Measurements from ENCODE around the gene PRPH. TPM values are rescaled to one million over a fixed set of nuclear protein-coding genes. Genes with fewer than 3 reads are reported as not detected.
"Not testable (repeated sequence)": the region's sequence is repeated elsewhere in the genome, so short reads cannot be mapped to it uniquely, and the experiment has no call there.

Gene PRPH
- total RNA-seq, 4 donors from 2014 or later = 4.7 to 5.6 TPM; not detected in 2

DNA sequence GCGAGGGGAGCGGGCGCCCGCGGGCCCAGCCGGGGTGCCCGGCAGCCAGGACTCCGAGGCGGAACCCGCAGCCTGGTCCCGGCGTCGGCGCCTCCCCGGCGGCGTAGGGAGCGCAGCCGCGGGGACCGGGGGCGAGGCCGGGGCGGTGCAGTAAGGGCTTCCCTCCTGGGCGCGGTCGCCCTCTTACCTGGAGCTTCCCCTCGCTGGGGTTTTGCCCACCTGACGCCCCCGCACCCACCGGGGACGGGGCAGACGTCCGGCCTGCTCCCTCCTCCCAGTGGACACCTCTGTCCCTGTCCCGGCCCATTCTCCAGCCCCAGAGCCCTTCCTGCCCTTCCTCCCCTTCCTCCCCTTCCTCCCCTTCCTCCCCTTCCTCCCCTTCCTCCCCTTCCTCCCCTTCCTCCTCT is 30.5 kb upstream of the PRPH start:
- TF ChIP-seq POLR2A (IDR thresholded peaks at IDR 0.05) = no peak
- TF ChIP-seq, protein P1, sequence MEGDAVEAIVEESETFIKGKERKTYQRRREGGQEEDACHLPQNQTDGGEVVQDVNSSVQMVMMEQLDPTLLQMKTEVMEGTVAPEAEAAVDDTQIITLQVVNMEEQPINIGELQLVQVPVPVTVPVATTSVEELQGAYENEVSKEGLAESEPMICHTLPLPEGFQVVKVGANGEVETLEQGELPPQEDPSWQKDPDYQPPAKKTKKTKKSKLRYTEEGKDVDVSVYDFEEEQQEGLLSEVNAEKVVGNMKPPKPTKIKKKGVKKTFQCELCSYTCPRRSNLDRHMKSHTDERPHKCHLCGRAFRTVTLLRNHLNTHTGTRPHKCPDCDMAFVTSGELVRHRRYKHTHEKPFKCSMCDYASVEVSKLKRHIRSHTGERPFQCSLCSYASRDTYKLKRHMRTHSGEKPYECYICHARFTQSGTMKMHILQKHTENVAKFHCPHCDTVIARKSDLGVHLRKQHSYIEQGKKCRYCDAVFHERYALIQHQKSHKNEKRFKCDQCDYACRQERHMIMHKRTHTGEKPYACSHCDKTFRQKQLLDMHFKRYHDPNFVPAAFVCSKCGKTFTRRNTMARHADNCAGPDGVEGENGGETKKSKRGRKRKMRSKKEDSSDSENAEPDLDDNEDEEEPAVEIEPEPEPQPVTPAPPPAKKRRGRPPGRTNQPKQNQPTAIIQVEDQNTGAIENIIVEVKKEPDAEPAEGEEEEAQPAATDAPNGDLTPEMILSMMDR (IDR thresholded peaks at IDR 0.05) = peak in 2 of 4 experiments; percentile 3 to 4
- intact Hi-C loops (cut with DNase I; ENCODE audit: low total_unique reads) = no loop called here
- peaks cover 0 to 7% of the 10 kb centered on the region in 2 donors for H3K4me1 ChIP-seq

DNA sequence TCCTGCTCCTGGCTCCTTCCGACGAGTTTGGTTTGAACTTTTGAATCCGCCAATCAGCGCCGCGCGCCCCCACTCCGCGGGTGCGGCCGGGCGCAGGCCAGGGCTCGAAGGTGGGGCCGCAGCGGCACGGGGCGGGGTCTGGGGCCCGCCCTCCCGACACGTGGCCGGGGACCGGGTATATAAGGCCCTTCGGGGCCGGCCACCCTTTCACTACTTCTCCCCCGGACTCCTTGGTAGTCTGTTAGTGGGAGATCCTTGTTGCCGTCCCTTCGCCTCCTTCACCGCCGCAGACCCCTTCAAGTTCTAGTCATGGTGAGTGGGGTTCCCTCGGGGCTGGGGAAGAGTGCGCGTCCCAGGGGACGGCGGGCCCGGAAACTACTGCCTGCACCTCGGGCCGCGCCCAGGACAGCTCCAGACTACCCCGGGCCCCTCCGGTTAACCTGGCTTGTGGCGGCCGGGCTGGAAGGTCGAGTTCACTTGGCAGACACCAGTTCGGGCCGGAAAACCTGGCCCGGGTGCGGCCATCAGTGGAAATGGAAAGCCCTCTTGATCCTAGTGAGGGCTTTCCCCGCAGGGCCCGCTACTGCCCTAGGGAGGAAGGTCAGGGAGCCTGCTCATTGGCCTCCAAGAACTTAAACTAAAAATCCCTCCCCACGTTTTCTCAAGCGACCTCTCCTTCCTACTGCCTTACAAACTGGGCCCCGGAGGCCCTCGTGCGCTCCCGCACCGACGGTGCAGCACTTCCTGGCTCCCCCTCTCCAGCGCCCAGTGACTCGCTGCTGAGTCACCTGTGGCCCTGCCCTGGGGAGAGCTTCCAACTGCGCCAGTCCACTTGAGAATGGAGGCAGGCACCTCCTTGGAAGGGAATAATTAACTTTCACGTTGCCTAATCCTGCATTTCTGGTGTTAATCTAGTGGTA is 29.8 kb upstream of the PRPH start, which contains the start of gene TUBA1C:
TSS of gene TUBA1C (plus strand) at position 210 of the 920 bp plus-strand sequence. CDS start at position 310, 100 bp downstream.
- TF ChIP-seq, protein P1 (IDR thresholded peaks at IDR 0.05) = peak in 2 of 4 experiments; percentile 2 to 10
- TF ChIP-seq POLR2A (IDR thresholded peaks at IDR 0.05) = peak; percentile 20 to 61
- Histone ChIP-seq H3K4me1 (peaks cover 0 to 7% of the 10 kb centered on the region in 2 donors), H3K27ac (peak within 1 kb of the TSS; percentile 81 to 91), H3K36me3 (no peaks in the 10 kb centered on the region), H3K9me3 (no peaks in the 10 kb centered on the region), H3K4me3 (peak within 1 kb of the TSS; percentile 71 to 86), H3K27me3 (no peaks in the 10 kb centered on the region)
- intact Hi-C loops (cut with DNase I; ENCODE audit: low total_unique reads) = no loop called here
- DNase-seq = peak; percentile 88 to 89

More for the DNA sequence above, 30.5 kb upstream of the PRPH start:
- Histone ChIP-seq H3K27ac (peak overlapping the region; percentile 81 to 91), H3K9me3 (no peaks in the 10 kb centered on the region), H3K4me3 (peak overlapping the region; percentile 71 to 86), H3K27me3 (no peaks in the 10 kb centered on the region), H3K36me3 (no peaks in the 10 kb centered on the region)
- DNase-seq = no peak

DNA sequence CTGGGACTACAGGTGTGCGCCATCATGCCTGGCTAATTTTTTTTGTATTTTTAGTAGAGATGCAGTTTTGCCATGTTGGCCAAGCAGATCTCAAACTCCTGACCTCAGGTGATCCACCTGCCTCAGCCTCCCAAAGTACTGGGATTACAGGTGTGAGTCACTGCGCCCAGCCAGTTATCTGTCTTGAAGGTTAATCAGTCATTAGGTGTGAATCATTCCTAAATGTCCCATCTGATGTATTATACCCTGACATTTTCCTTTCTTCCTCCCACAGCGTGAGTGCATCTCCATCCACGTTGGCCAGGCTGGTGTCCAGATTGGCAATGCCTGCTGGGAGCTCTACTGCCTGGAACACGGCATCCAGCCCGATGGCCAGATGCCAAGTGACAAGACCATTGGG is 25.8 kb upstream of the PRPH start:
- H3K36me3 ChIP-seq; H3K9me3 ChIP-seq; H3K4me1 ChIP-seq; DNase-seq; intact Hi-C loops (cut with DNase I; ENCODE audit: low total_unique reads); H3K27me3 ChIP-seq; H3K4me3 ChIP-seq: not testable (repeated sequence)
- H3K27ac ChIP-seq = peak overlapping the region; percentile 27 to 36

DNA sequence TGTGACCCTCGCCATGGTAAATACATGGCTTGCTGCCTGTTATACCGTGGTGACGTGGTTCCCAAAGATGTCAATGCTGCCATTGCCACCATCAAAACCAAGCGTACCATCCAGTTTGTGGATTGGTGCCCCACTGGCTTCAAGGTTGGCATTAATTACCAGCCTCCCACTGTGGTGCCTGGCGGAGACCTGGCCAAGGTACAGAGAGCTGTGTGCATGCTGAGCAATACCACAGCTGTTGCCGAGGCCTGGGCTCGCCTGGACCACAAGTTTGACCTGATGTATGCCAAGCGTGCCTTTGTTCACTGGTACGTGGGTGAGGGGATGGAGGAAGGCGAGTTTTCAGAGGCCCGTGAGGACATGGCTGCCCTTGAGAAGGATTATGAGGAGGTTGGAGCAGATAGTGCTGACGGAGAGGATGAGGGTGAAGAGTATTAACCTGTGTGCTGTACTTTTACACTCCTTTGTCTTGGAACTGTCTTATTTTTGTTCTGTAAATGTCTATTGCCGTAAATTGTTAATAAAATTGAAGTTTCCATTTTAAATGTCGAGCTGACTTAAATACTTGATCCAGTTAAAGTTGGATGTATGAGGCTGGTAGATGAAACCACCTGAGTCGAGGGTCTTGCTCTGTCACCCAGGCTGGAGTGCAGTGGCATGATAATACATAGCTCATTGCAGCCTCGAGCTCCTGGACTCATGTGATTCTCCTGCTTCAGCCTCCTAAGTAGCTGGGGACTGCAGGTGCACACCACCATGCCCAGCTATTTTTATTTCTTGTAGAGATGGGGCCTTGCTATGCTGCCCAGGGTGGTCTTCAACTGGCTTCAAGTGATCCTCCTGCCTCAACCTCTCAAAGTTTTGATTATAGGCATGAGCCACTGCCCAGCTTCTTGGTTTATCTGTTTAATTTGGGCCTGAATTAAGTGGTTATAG is 21.9 kb upstream of the PRPH start:
- no peak for DNase-seq
- Histone ChIP-seq H3K9me3 (no peaks in the 10 kb centered on the region), H3K4me3 (no peak overlapping the region), H3K4me1 (peaks cover 0 to 2% of the 10 kb centered on the region in 2 donors), H3K36me3 (no peaks in the 10 kb centered on the region), H3K27ac (no peak overlapping the region), H3K27me3 (no peaks in the 10 kb centered on the region)
- TF ChIP-seq, protein P1 (IDR thresholded peaks at IDR 0.05) = no peak
- TF ChIP-seq POLR2A (IDR thresholded peaks at IDR 0.05) = no peak
- intact Hi-C loops (cut with DNase I; ENCODE audit: low total_unique reads) = no loop called here

DNA sequence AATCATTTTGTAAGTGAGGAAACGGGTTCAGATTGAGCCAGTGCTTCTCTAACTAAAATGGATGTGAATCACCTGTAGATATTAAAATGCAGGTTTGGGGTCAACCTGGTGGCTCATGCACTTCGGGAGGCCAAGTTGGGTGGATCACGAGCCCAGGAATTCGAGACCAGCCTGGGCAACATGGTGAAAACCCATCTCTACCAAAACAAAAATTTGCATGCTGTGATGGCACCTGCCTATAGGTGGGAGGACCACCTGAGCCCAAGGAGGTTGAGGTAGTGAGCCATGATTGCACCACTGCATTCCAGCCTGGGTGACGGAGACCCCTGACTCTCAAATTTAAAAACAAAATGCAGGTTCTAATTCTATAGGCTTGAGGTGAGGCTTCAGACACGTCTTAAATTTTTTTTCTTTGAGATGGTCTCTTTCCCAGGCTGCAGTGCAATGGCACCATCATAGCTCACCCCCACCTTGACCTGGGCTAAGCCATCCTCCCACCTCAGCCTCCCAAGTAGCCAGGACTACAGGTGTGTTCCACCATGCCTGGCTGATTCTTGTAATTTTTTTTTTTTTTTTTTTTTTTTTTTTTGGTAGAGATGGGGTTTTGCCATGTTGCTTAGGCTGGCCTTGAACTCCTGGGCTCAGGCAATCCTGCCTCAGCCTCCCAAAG is 21.1 kb upstream of the PRPH start:
- no peak for DNase-seq
- intact Hi-C loops (cut with DNase I; ENCODE audit: low total_unique reads) = no loop called here
- Histone ChIP-seq H3K36me3 (no peaks in the 10 kb centered on the region), H3K9me3 (no peaks in the 10 kb centered on the region), H3K27ac (no peak overlapping the region), H3K4me3 (no peak overlapping the region), H3K4me1 (no peaks in the 10 kb centered on the region), H3K27me3 (no peaks in the 10 kb centered on the region)
- TF ChIP-seq, protein P1 (IDR thresholded peaks at IDR 0.05) = no peak
- TF ChIP-seq POLR2A (IDR thresholded peaks at IDR 0.05) = no peak
